GM18526 (cell line): ENCODE measurements around the gene BNC1.

Experiments
- POLR2A ChIP-seq: IDR thresholded peaks from 3 replicates; pipeline ENCODE4 v1.6.1; 2011; ENCODE audit not compliant: insufficient read length; ENCODE audit errors: extremely low read depth

The BNC1 gene

DNA sequence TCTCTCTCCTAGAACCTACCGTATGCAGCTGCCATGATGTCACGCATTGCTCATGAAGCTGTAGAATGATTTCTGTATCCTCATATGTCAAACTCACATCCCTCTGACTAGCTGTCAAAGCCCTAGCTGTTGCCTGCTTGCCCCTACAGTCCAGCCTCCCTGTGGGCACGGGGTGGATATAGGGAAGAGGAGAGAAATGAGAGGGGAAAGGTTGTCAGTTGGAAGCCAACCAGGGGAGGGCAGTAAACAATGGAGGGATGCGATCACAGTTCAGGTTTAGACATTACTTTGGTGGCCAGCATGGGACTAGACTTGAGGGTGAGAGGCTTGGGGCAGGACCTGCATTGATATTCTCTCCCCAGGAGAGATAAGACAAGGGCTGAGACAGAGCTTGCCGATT is 75.1 kb downstream of the BNC1 start:
- TF ChIP-seq POLR2A, result no peak

DNA sequence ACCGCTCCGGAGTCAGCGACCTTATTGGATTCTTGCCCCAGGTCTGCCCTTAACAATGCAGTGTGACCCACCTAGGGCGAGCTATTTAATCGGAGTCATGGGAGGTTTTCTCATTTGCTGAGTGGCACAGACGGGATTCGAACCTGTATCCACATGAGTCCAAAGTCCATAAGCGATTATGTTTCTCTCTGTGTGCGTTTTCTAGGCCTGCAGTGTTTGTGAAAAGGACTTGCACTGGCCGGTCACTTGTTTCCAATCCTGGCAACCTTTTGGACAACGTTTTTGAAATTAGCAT is 76.2 kb downstream of the BNC1 start:
- no peak for TF ChIP-seq POLR2A

- peak; percentile 51 for TF ChIP-seq POLR2A
Observed at GRCh38 chr15:83207660-83208366, 76.7 kb downstream of the BNC1 start, which contains the start of gene HDGFL3. Gene HDGFL3 (minus strand): TSS chr15:83207823. CDS start chr15:83207414, 409 bp downstream.

DNA sequence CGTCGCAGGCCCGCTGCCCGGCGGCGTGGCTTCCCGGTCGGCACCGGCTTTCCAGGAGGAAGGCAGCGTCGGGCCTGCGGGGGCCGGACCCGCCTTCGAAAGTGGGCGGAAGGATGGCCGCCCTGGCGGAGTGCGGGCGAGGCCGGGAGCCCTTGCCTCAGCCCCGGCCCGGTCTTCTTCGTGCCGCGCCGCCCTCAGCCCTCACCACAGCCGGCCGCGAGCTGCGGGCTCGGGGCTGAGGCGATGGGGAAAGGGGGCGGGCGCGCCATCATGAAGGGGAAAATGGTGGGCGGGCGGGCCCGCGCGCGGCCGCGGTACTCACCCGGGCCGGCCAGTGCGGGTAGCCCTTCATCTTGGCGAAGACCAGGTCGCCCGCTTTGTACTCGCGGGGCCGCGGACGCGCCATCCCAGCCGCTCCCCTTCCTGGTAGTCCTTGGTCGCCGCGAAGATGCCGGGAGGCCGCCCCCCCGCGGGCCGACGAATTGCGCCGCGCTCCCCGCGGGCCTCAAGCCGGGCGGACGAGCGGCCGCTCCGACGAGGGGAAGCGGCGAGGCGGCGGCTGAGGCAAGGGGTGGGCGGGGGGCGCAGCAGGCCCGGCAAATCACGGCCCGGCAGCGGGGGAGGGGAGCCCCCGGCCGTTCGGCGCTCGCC is 77.3 kb downstream of the BNC1 start:
- TF ChIP-seq POLR2A, result no peak

- TF ChIP-seq POLR2A, result no peak
Observed at GRCh38 chr15:83206526-83207008, 77.9 kb downstream of the BNC1 start.
